ENCODE data around the gene MOB2.
"Not testable (repeated sequence)": the region's sequence is repeated elsewhere in the genome, so short reads cannot be mapped to it uniquely, and the experiment has no call there.

Gene MOB2

GRCh38 chr11:1439341-1439740, 47.2 kb downstream of the MOB2 start:
- no peak for DNase-seq

GRCh38 chr11:1438967-1439330, 47.6 kb downstream of the MOB2 start:
- no peak for DNase-seq

DNA sequence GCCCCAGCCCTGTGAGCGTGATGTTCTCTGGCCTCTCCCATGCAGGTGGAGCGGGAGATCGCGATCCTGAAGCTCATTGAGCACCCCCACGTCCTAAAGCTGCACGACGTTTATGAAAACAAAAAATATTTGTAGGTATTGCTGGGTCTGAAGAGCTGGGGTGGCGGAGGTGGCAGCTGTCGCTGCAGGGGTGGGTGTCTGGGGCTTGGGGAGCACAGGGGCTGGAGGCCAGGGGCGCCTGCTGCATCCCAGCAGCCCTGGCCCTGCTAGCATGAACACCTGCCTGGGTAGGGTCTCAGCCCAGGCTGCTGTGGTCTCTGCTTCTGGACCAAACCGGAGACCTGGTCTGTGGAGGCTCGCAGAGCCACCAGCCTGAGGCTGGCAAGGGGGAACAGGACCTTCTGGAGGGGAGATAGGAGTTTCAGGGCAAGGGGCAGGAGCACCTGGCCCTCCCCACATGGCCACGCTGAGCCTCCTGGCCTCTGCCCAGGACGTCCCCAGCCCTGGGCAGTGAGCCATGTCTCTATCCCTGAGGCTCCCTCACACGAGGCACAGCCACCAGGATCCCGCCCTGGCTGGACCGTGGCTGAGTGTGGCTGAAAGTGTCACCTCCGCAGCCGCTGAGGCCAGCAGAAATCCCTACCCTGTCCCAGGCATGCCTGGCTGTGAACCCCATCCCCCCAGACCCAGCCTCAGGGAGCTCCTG, 48.2 kb downstream of the MOB2 start:
- no peak for DNase-seq

GRCh38 chr11:1437500-1437899, 49.1 kb downstream of the MOB2 start:
- DNase-seq = no peak

DNA sequence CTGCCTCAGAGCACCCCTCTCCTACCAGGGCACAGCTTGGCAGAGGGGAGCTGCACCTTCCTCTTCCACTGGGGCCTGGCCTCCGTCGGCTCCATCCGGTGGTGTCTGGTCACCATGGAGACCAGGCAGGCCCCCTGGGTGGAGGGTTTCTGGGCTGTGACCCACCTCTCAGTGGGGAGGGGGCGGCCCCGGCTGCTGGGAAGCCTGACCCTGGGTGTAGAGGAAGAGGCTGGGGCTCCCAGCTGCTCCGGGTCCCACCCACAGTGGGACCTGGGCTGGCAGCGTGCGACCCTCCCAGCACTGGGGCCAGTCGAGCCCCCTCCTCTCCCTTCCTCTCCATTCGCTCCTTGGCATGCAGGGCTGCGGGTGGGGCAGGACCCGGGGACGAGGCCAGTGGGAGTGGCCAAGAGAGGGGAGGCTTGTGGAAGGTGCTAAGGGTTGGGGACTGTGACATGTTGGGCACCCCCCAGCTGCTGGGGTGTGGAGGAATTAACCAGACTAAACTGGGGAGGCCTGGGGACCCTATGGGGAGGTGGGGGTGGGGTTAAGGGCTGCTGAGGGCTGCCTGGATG, 50.0 kb downstream of the MOB2 start:
- no peak for DNase-seq

GRCh38 chr11:1435820-1436467, 50.6 kb downstream of the MOB2 start:
- DNase-seq = no peak

DNA sequence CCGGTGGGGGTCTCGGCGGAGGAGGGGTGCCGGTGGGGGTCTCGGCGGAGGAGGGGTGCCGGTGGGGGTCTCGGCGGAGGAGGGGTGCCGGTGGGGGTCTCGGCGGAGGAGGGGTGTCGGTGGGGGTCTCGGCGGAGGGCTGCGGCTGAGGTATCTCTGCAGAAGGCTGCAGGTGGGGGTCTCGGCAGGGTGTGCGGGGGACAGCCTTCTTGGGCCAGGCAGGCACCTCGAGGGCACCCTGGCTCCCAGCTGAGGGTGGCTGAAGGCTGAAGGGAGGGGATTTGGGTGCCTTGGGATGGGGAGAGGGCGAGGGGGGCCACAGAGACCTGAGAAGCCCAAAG, 51.1 kb downstream of the MOB2 start:
- DNase-seq = not testable (repeated sequence)

GRCh38 chr11:1433977-1434640, 52.5 kb downstream of the MOB2 start:
- no peak for DNase-seq

DNA sequence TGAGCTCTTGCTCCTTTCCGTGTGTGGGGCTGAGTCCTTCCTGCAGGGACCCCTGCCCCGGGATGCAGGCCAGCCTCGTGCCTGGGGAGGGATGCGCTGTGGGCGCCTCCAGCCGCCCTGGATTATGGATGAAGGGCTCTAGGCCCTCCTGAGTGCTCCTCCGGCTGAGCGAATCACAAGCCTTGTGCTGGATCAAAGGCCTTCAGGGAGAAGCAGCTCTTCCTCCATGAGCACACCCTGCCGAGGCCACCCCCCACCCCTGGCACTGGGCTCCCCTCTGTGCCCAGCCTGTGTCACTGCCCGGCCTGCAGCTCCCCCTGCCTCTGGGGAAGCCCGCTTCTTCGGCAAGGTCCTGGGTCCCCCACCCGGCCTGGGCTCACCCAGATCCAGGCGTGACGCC, 53.0 kb downstream of the MOB2 start:
- DNase-seq = no peak

- no peak for DNase-seq
Measured at GRCh38 chr11:1428762-1429316, 57.7 kb downstream of the MOB2 start.

DNA sequence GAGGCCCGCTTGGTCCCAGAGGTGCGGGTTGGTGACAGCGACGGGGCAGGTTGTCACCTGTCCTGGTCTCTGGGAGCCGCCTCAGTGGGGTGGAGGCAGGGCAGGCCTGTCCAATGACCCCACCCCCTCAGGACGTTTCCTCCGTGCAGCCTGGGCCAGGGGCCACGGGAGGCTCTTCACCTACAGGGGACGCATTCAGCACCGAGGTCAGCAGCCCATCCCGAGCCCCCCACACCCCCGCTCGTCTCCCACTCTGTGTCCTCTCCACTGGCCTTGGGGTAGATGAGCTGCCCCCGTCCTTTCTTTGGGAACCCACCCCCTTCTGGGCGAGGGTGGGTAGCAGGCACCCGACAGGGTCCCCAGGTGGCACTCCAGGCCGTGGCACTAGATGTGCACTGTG, 61.1 kb downstream of the MOB2 start:
- DNase-seq = no peak

DNA sequence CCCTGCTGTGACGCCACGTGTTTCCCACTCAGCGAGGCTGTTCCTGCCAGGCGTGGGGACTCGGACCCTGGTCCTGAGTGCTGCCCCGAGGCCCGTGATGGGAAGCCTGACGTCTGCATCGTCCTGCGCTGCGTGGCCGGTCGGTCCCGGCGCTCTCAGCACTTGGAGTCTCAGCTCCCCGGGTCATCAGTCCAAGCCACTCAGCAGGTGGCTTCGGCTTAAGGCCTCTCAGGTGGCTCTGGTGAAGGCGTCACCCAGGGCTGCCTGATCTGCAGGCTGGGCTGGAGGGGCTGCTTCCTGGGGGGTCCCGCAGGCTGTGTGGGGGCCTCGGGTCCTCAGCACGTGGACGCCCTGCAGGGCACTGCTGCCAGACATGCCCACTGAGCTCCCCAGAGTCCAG, 61.6 kb downstream of the MOB2 start:
- no peak for DNase-seq

DNA sequence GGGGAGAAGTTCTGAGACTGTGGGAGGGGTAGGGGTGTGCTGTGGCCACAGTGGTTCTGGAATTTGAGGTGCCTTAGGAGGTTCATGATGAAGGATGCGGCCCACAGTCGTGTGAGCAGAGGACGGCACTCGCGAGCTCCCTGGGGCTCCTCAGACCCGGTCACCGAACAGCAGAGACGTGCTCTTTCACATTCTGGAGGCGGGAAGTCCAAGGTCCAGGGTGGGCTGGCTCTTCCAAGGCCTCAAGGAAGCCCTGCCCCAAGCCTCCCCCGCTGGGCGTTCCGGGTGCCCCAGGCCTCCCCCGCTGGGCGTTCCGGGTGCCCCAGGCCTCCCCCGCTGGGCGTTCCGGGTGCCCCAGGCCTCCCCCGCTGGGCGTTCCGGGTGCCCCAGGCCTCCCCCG, 63.2 kb downstream of the MOB2 start:
- not testable (repeated sequence) for DNase-seq

GRCh38 chr11:1422981-1423380, 63.6 kb downstream of the MOB2 start:
- no peak for DNase-seq

GRCh38 chr11:1422481-1422880, 64.1 kb downstream of the MOB2 start:
- DNase-seq = no peak

DNA sequence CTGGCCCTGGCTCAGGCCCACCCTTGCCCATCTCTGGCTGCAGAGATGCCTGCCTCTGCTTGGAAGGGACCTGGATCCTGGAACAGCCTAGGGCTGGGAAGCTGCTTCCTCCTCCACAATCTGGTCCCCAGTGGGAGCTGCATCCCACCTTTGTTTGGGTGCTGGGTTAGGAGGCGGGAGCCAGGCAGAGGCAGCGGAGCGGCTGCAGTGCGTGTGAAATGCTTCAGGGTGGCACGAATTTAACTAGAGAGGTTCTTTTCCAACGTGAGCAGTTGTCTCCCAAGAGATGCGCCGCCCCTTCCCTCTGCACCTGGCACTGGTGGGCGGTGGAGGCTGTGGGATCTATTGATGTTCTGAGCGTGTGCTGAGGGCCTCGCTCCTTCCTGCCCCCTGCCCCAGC, 65.3 kb downstream of the MOB2 start:
- DNase-seq = no peak

GRCh38 chr11:1419811-1420210, 66.8 kb downstream of the MOB2 start:
- DNase-seq = no peak

Measured in NCI-H446 treated with DMSO at 0.1 percent for 48 hours (cell line).